Measurements from ENCODE around the gene TSKU. TPM values are rescaled to one million over a fixed set of nuclear protein-coding genes. Genes with fewer than 3 reads are reported as not detected.

The TSKU gene
- total RNA-seq, 4 donors from 2014 or later, result 140 to 385 (median 202) TPM

DNA sequence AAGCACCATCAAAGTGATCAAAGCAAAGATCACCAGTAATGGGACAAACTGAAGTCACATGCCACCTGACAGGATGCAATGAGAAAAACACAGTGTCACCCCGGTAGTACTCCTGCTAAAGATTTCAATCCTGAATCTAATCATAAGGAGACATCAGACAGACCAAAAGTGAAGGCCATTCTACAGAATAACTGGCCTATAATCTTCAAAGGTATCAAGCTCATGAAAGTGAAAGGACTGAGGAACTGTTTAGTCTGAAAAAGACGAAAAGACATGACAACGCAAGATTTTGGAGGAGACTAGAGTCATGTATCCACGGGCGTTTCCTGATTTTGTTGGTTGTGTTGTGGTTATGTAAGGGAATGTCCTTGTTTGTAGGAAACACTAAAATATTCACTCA, 42.4 kb upstream of the TSKU start:
- H3K36me3 ChIP-seq, result no peaks in the 10 kb centered on the region
- H3K9me3 ChIP-seq, result no peaks in the 10 kb centered on the region
- no peak overlapping the region for H3K4me3 ChIP-seq
- no peak overlapping the region for H3K27ac ChIP-seq
- 74 to 83% methylated on average over 5 of the region's 5 CpGs for WGBS, 2 donors
- no peak for DNase-seq (ENCODE audit: low spot score in 2 of 2)
- no peaks in the 10 kb centered on the region for H3K27me3 ChIP-seq
- peaks cover 0 to 26% (median 0%) of the 10 kb centered on the region in 4 donors for H3K4me1 ChIP-seq
- TF ChIP-seq POLR2A (IDR thresholded peaks at IDR 0.05) (no peak), EP300 (IDR thresholded peaks at IDR 0.05) (no peak)
- TF ChIP-seq, protein P1, sequence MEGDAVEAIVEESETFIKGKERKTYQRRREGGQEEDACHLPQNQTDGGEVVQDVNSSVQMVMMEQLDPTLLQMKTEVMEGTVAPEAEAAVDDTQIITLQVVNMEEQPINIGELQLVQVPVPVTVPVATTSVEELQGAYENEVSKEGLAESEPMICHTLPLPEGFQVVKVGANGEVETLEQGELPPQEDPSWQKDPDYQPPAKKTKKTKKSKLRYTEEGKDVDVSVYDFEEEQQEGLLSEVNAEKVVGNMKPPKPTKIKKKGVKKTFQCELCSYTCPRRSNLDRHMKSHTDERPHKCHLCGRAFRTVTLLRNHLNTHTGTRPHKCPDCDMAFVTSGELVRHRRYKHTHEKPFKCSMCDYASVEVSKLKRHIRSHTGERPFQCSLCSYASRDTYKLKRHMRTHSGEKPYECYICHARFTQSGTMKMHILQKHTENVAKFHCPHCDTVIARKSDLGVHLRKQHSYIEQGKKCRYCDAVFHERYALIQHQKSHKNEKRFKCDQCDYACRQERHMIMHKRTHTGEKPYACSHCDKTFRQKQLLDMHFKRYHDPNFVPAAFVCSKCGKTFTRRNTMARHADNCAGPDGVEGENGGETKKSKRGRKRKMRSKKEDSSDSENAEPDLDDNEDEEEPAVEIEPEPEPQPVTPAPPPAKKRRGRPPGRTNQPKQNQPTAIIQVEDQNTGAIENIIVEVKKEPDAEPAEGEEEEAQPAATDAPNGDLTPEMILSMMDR (IDR thresholded peaks at IDR 0.05), result no peak

DNA sequence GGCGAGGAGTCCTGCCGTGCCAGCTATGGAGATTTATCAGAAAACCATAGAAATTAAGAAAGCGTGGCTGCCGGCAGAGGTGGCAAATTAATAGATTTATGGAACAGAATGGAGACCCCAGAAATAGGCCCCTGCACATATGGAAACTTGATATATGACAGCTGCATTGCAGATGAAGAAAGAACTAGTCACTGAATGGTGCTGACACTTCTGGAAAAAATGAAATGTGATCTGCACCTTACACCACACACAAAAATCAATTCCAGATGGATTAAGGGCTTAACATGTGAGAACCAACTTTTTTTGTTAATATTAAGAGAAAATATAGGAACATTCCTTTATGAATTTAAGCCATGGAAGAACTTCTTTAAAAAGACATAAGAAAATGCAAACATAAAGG, 40.3 kb upstream of the TSKU start:
- TF ChIP-seq, protein P1 (IDR thresholded peaks at IDR 0.05), result no peak
- TF ChIP-seq POLR2A (IDR thresholded peaks at IDR 0.05) (no peak), EP300 (IDR thresholded peaks at IDR 0.05) (peak in 1 of 2 donors; percentile 15)
- no peaks in the 10 kb centered on the region for H3K36me3 ChIP-seq
- H3K9me3 ChIP-seq, result no peaks in the 10 kb centered on the region
- DNase-seq (ENCODE audit: low spot score in 2 of 2), result no peak
- no peak overlapping the region for H3K27ac ChIP-seq
- H3K27me3 ChIP-seq, result no peaks in the 10 kb centered on the region
- 70 to 77% methylated on average over 4 of the region's 4 CpGs for WGBS, 2 donors
- H3K4me3 ChIP-seq, result no peak overlapping the region
- H3K4me1 ChIP-seq, result peaks cover 0 to 20% (median 0%) of the 10 kb centered on the region in 4 donors

DNA sequence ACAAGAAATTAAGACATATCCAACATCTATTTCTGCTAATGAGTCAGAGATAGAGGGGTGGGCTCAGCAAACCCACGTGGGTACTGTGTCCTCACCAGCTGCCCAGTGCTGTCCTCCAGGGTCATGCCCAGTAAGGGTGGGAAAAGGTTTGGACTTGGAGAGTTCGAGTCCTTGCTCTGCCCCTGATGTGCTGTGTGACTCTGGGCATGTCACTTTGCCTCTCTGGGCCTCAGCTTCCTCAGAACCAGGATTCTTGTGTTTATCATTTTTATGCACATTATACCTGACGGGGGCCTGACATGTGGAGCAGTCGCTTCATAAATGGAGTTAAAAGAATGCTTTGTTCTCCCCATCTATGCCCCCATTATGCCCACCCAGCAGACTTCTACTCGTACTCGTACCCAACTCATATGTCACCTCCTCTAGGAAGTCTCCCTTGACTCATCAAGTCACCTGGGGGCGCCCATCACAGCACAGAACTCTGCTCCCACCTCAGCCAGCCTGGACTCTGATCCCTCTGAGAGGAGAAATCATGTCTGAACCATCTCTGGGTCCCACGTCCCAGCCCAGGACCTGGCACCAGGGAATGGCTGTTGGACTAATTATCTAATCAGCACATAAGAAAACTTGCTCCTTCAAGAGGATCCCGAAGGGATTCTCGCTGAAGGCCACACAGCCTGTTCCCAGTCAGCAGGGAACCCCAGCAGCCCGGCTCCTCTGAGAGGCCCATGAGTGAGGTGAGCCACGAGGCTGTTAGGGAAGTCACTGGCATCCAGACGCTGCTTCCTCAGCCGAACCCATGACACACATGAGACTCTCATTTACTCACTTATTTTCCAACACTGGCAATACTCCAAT, 38.7 kb upstream of the TSKU start:
- TF ChIP-seq POLR2A (IDR thresholded peaks at IDR 0.05) (no peak), EP300 (IDR thresholded peaks at IDR 0.05) (peak in 1 of 2 donors; percentile 80)
- no peaks in the 10 kb centered on the region for H3K9me3 ChIP-seq
- H3K27me3 ChIP-seq, result no peaks in the 10 kb centered on the region
- no peak overlapping the region for H3K27ac ChIP-seq
- DNase-seq (ENCODE audit: low spot score in 2 of 2), result peak in 1 of 2 donors; percentile 63
- no peaks in the 10 kb centered on the region for H3K36me3 ChIP-seq
- 65 to 67% methylated on average over 14 of the region's 14 CpGs for WGBS, 2 donors
- H3K4me3 ChIP-seq, result no peak overlapping the region
- H3K4me1 ChIP-seq, result peaks cover 0 to 5% (median 0%) of the 10 kb centered on the region in 4 donors

DNA sequence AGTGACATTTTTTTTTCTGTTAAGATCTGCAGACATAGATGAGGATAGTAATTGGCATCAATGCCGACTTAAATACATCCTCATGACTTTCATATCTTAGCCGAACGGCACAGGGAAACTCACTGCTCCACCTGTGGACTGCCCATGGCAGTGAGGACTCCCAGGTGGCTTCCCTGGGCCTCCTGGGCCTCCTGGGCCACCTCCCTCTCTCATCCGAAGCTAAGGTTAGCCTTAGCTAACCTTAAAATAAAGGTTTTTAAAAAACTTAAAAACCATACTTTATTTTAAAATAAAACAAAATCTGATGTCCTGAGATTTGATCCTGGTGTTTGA, 38.1 kb upstream of the TSKU start:
- Histone ChIP-seq H3K36me3 (no peaks in the 10 kb centered on the region), H3K27me3 (no peaks in the 10 kb centered on the region), H3K4me1 (peaks cover 0 to under 1% (median 0%) of the 10 kb centered on the region in 4 donors), H3K27ac (peak overlapping the region in 1 of 4 donors; percentile 25), H3K9me3 (no peaks in the 10 kb centered on the region), H3K4me3 (no peak overlapping the region)
- no peak for TF ChIP-seq EP300 (IDR thresholded peaks at IDR 0.05)
- TF ChIP-seq, protein P1 (IDR thresholded peaks at IDR 0.05), result no peak
- DNase-seq (ENCODE audit: low spot score in 2 of 2), result no peak
- 63 to 85% methylated on average over 4 of the region's 4 CpGs for WGBS, 2 donors

DNA sequence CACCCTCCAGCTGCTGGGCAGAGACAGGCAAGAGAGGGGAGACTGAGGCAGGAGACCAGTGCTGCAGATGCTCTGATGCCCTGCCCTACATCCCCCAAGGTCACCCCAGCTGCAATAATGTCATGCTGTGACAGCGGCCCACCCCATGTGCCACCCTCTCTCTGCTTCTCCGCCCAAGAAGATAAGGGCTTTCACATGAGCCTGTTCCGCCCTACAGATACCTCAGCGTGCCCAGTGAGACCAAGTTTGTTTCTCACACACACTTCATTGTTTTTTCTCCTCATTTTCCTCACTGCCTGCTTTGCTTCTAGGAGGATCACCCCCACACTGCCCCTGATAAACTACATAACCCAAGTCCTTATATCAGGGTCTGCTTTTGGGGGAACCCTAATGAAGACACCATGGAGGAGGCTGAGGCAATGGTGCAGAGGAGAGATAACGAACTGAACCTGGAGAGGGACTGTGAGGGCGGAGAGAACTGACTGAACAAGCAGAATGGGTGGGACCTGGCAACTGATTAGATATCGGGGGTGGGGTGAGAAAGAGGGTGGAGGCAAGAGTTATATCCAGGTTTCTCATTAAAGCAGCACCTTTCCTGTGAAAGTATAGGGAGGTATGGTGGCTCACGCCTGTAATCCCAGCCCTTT, 37.5 kb upstream of the TSKU start:
- Histone ChIP-seq H3K27ac (peak overlapping the region in 2 of 4 donors; percentile 6 to 25), H3K4me3 (no peak overlapping the region), H3K9me3 (no peaks in the 10 kb centered on the region), H3K36me3 (no peaks in the 10 kb centered on the region), H3K4me1 (no peaks in the 10 kb centered on the region), H3K27me3 (no peaks in the 10 kb centered on the region)
- DNase-seq (ENCODE audit: low spot score in 2 of 2), result no peak
- 73 to 77% methylated on average over 8 of the region's 8 CpGs for WGBS, 2 donors
- TF ChIP-seq POLR2A (IDR thresholded peaks at IDR 0.05) (no peak), EP300 (IDR thresholded peaks at IDR 0.05) (no peak)
- TF ChIP-seq, protein P1 (IDR thresholded peaks at IDR 0.05), result no peak
